Loucy (cell line): ENCODE measurements around the gene SNAP23.

Source experiments
- H2AFZ ChIP-seq: fragments of 200-600 bp; sonication (generic); 2 replicates; pipeline ENCODE4 v1.6.0; 2016; ENCODE audit warnings: antibody characterized with exemption, mild to moderate bottlenecking, low read length, moderate library complexity
- H3F3A ChIP-seq: fragments of 200-600 bp; 2 replicates; pipeline ENCODE4 v1.6.0; 2016; ENCODE audit warnings: antibody characterized with exemption, low read depth, mild to moderate bottlenecking
- H3K27me3 ChIP-seq: fragments of 200-600 bp; sonication (generic); 2 replicates; pipeline ENCODE4 v1.6.1; 2014; ENCODE audit warnings: low read length, mild to moderate bottlenecking; ENCODE audit not compliant: insufficient read depth, poor library complexity, severe bottlenecking
- H3K36me3 ChIP-seq: fragments of 200-600 bp; sonication (generic); 2 replicates; pipeline ENCODE4 v1.6.1; 2016; ENCODE audit warnings: low read length; ENCODE audit not compliant: insufficient read depth
- H3K4me1 ChIP-seq: fragments of 200-600 bp; sonication (generic); 2 replicates; pipeline ENCODE4 v1.5.1; 2014; ENCODE audit warnings: low read length, mild to moderate bottlenecking; ENCODE audit not compliant: insufficient read depth, poor library complexity, severe bottlenecking
- H3K4me2 ChIP-seq: fragments of 200-600 bp; sonication (generic); 2 replicates; pipeline ENCODE4 v1.6.0; 2014; ENCODE audit warnings: antibody characterized with exemption, low read length, low read depth, mild to moderate bottlenecking; ENCODE audit not compliant: poor library complexity, severe bottlenecking
- H3K4me3 ChIP-seq: fragments of 200-600 bp; sonication (generic); 2 replicates; pipeline ENCODE4 v1.5.1; 2014; ENCODE audit warnings: low read length, mild to moderate bottlenecking, mixed read lengths; ENCODE audit not compliant: poor library complexity, severe bottlenecking
- H3K79me2 ChIP-seq: fragments of 200-600 bp; sonication (generic); 2 replicates; pipeline ENCODE4 v1.6.1; 2014; ENCODE audit warnings: low read length; ENCODE audit not compliant: insufficient read depth
- H3K9ac ChIP-seq: fragments of 200-600 bp; sonication (generic); 2 replicates; pipeline ENCODE4 v1.6.0; 2014; ENCODE audit warnings: mild to moderate bottlenecking, low read depth, low read length, moderate library complexity; ENCODE audit not compliant: poor library complexity, severe bottlenecking
- H3K9me2 ChIP-seq: fragments of 200-600 bp; sonication (generic); replicated peaks from 2 replicates; pipeline ENCODE4 v1.6.1; 2016; ENCODE audit warnings: low read depth, low read length, mixed read lengths
- H3K9me3 ChIP-seq: fragments of 200-600 bp; sonication (generic); 2 replicates; pipeline ENCODE4 v1.6.1; 2014; ENCODE audit warnings: mild to moderate bottlenecking, antibody characterized with exemption, low read length, low read depth; ENCODE audit not compliant: insufficient read depth
- H4K20me1 ChIP-seq: fragments of 200-600 bp; sonication (generic); 2 replicates; pipeline ENCODE4 v1.6.0; 2014; ENCODE audit warnings: antibody characterized with exemption, low read length, mild to moderate bottlenecking; ENCODE audit not compliant: insufficient read depth, poor library complexity, severe bottlenecking
- EZH2phosphoT487 ChIP-seq: fragments of 200-600 bp; IDR thresholded peaks from 2 replicates; pipeline ENCODE4 v1.6.1; 2018; ENCODE audit warnings: antibody characterized with exemption, mild to moderate bottlenecking, moderate library complexity, borderline replicate concordance
- TF ChIP-seq, protein P1 (sequence below): fragments of 200-600 bp; sonication (generic); conservative IDR thresholded peaks from 2 replicates; pipeline ENCODE4 v1.5.1; 2014; ENCODE audit warnings: mild to moderate bottlenecking, antibody characterized with exemption, low read length

SNAP23 gene

DNA sequence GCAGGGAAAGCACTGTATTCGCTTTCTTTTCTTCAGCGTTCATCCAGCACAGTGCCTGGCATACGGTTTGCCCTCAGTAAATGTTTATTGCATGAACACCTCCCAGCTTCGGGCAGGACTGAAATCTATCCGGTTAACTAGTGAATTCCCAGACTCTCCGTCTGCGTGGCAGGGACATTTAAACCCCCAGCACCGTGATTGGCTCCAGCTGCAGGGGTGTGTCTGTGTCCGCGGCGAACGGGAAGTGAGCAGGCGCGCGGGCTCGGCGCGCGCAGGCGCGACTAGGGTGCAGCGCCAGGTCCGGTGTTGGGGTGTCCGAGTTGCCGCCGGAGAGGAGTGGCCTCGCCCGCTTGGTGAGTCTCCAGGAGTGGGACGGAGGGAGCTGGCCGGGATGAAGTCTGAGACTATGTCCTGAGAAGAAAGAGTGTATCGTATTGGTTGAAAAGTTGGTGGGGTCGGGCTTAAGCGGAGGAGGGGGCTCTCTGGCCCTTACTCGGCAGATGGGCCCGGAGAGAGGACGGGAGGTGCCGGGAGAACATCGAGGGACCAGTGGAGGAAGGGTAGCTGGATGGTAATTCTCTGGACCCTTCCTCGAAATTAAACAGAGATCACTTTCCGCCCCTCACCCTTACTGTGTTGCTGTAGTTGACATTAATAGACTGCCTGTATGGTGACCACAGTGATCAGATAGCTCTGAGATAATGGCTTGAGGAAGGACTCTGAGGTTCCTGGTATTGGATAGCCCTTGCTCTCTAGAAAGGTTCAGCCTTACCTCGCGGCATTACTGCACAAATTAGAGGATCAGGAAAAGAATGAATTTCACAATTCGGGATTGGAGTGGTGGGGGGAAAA, at the start of gene SNAP23:
Gene SNAP23, plus strand, starts transcription at position 274 of the 852 bp plus-strand sequence. CDS start 16,213 bp downstream, outside the sequence.
- Histone ChIP-seq H3K36me3 (no peaks in the 10 kb centered on the region), H3K4me1 (peaks cover 41% of the 10 kb centered on the region), H3K4me2 (peak within 1 kb of the TSS; percentile 92), H3K79me2 (peaks cover 30% of the 10 kb centered on the region), H3K27me3 (no peaks in the 10 kb centered on the region), H3K4me3 (peak within 1 kb of the TSS; percentile 88), H3F3A (no peaks in the 10 kb centered on the region; the same call in 1 of the 2 replicates), H4K20me1 (no peaks in the 10 kb centered on the region), H2AFZ (peak within 1 kb of the TSS; percentile 81), H3K9me2 (no peaks in the 10 kb centered on the region), H3K9ac (peak within 1 kb of the TSS; percentile 77), H3K9me3 (no peaks in the 10 kb centered on the region)
- TF ChIP-seq EZH2phosphoT487, result no peak
- TF ChIP-seq, protein P1, sequence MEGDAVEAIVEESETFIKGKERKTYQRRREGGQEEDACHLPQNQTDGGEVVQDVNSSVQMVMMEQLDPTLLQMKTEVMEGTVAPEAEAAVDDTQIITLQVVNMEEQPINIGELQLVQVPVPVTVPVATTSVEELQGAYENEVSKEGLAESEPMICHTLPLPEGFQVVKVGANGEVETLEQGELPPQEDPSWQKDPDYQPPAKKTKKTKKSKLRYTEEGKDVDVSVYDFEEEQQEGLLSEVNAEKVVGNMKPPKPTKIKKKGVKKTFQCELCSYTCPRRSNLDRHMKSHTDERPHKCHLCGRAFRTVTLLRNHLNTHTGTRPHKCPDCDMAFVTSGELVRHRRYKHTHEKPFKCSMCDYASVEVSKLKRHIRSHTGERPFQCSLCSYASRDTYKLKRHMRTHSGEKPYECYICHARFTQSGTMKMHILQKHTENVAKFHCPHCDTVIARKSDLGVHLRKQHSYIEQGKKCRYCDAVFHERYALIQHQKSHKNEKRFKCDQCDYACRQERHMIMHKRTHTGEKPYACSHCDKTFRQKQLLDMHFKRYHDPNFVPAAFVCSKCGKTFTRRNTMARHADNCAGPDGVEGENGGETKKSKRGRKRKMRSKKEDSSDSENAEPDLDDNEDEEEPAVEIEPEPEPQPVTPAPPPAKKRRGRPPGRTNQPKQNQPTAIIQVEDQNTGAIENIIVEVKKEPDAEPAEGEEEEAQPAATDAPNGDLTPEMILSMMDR, result no peak

DNA sequence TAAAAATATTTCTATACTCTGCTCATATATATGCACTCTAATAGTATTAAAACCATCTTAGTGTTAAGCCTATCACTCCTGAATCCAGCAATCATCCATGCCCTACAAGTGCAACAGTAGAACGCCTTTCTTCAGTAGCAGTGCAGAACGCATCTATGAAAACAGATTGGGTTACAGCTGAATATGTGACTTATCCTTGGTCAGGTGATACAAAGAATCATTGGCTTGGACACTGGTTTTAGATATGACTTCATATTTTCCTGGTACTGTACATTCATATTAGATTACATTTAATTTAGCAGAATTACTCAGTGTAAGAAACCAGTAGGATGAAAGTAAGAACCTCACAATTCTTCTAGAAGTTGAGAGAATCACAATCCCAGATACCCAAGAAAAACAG, 47.8 kb upstream of the SNAP23 start:
- Histone ChIP-seq H3K79me2 (no peaks in the 10 kb centered on the region), H3K27me3 (no peaks in the 10 kb centered on the region), H3K9ac (no peak overlapping the region), H3K36me3 (peaks cover 69% of the 10 kb centered on the region; the same call in 1 of the 2 replicates), H3K9me2 (no peaks in the 10 kb centered on the region), H4K20me1 (no peaks in the 10 kb centered on the region), H3K4me1 (no peaks in the 10 kb centered on the region), H2AFZ (no peak overlapping the region), H3F3A (no peaks in the 10 kb centered on the region), H3K9me3 (no peaks in the 10 kb centered on the region), H3K4me3 (no peak overlapping the region), H3K4me2 (no peak overlapping the region)
- TF ChIP-seq, protein P1, result no peak
- no peak for TF ChIP-seq EZH2phosphoT487

DNA sequence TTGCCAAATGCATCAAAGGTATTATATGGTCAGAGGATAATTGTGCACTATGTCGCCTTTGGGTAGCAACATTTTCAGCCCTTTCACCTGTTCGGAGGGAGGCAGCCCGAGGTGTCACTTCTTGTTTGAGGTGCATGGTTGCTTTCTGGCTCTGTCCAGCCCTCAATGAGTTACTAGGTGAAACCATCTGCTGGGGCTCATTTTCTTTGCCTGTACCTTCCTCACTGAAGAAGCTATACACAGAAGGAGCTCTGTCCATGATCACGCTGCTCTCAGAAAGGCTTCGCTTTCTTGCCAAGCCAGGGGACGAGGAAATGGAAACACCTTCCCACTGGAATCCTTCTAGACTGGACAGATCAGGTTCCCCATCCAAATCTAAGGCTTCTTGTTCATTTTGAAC, 47.2 kb upstream of the SNAP23 start:
- TF ChIP-seq, protein P1, result no peak
- no peak for TF ChIP-seq EZH2phosphoT487
- peaks cover 75% of the 10 kb centered on the region; the same call in 1 of the 2 replicates for H3K36me3 ChIP-seq

More for the DNA sequence above, 47.2 kb upstream of the SNAP23 start:
- H3K27me3 ChIP-seq, result no peaks in the 10 kb centered on the region
- no peak overlapping the region for H2AFZ ChIP-seq
- no peak overlapping the region for H3K9ac ChIP-seq
- no peaks in the 10 kb centered on the region for H3K9me3 ChIP-seq
- no peaks in the 10 kb centered on the region for H3K79me2 ChIP-seq
- no peaks in the 10 kb centered on the region for H3K9me2 ChIP-seq
- no peaks in the 10 kb centered on the region for H3F3A ChIP-seq
- H4K20me1 ChIP-seq, result no peaks in the 10 kb centered on the region
- no peaks in the 10 kb centered on the region for H3K4me1 ChIP-seq
- no peak overlapping the region for H3K4me2 ChIP-seq
- no peak overlapping the region for H3K4me3 ChIP-seq
